ENCODE results near the gene WDFY3. TPM values are rescaled to one million over a fixed set of nuclear protein-coding genes. Genes with fewer than 3 reads are reported as not detected.
A peak's percentile ranks its signal among the peaks of the same experiment; 100 is the strongest.
"Not testable (repeated sequence)": the region's sequence is repeated elsewhere in the genome, so short reads cannot be mapped to it uniquely, and the experiment has no call there.

The WDFY3 gene
- total RNA-seq, 6 experiments from 2014 or later = 39.1 to 52.6 (median 48.3) TPM

DNA sequence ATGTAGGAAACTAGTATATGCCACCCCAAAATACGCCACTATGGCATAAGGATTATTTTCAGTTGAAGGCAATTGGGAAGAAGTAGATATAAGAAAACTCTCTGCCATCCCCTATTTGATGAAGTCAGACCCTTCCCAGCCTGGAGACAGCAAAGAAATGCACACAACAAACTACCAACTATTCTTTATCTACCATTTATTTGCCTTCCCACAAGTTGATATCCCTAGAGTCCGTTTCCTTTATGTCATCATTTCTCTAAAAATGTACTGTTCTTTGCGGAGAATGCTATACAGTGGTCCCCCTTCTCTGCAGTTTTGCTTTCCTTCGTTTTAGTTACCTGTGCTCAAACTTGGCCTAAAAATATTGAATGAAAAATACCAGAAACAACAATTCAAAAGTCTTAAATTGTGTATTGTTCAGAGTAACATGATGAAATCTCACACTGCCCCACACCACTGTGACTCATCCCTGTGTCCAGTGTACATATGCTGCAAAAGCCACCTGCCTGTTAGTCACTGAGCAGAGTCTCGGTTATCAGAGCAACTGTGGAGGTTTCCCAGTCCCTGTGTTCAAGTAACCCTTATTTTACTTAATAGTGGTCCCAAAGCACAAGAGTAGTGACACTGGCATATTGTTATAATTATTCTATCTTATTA lies 152.3 kb downstream of the WDFY3 start:
- no peak overlapping the region for H3K4me3 Mint-ChIP-seq
- peaks cover 15% of the 10 kb centered on the region for H3K36me3 Mint-ChIP-seq (ENCODE audit: low read depth)
- peak overlapping the region; percentile 76 for H3K27ac Mint-ChIP-seq
- DNase-seq = peak; percentile 77
- no peak for TF ChIP-seq CTCF (IDR thresholded peaks at IDR 0.05)
- no peaks in the 10 kb centered on the region for H3K27me3 Mint-ChIP-seq (ENCODE audit: insufficient read depth)
- no peaks in the 10 kb centered on the region for H3K9me3 Mint-ChIP-seq
- peaks cover 17% of the 10 kb centered on the region for H3K4me1 Mint-ChIP-seq (ENCODE audit: low read depth)

DNA sequence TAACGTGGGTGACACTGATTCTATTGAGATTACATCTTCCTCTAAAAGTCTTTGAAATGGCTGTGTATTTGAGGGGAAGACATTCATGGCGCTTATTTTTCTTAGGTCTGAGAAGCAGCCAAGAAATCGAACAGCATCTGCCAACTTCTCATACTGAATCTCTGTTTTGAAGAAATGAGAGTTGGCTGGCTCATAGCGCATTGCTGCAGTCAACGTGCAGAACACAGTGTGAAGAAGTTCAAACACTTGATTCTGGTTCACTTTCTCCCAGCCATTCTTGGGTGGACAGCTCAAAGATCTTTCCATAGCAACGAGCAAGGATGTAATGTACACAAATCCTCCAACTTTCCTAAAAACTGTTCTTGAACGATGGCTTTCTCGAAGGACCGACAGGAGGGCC lies 156.5 kb downstream of the WDFY3 start:
- no peak for DNase-seq
- Mint-ChIP-seq H3K9me3 (no peaks in the 10 kb centered on the region), H3K4me1 (ENCODE audit: low read depth) (peaks cover 12% of the 10 kb centered on the region), H3K27ac (no peak overlapping the region), H3K36me3 (ENCODE audit: low read depth) (peaks cover 26% of the 10 kb centered on the region), H3K4me3 (no peak overlapping the region), H3K27me3 (ENCODE audit: insufficient read depth) (no peaks in the 10 kb centered on the region)
- TF ChIP-seq CTCF (IDR thresholded peaks at IDR 0.05) = no peak

DNA sequence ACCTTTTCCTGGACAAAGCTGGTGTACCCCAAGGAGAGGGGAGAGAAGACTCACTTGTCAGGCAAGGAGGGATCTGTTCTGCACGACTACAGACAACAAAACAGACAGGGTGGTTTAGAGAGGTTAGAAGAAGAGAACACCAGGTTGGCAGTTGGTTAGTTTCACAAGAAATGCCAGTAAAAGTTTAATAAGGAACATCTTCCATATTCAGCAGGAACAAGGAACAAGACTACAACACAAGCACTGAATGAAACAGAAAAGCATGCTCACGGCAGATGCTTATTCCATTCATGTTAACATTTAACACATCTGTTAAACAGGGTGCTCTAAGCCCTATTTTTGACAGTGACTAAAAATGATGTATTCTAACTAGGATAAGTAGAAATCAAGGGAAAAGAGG lies 158.2 kb downstream of the WDFY3 start:
- H3K4me3 Mint-ChIP-seq = no peak overlapping the region
- no peak for TF ChIP-seq CTCF (IDR thresholded peaks at IDR 0.05)
- H3K27me3 Mint-ChIP-seq (ENCODE audit: insufficient read depth) = no peaks in the 10 kb centered on the region
- peaks cover 21% of the 10 kb centered on the region for H3K36me3 Mint-ChIP-seq (ENCODE audit: low read depth)
- no peak for DNase-seq
- no peaks in the 10 kb centered on the region for H3K9me3 Mint-ChIP-seq
- H3K4me1 Mint-ChIP-seq (ENCODE audit: low read depth) = peaks cover 17% of the 10 kb centered on the region
- peak overlapping the region; percentile 25; the same call in 1 of the 2 replicates for H3K27ac Mint-ChIP-seq

DNA sequence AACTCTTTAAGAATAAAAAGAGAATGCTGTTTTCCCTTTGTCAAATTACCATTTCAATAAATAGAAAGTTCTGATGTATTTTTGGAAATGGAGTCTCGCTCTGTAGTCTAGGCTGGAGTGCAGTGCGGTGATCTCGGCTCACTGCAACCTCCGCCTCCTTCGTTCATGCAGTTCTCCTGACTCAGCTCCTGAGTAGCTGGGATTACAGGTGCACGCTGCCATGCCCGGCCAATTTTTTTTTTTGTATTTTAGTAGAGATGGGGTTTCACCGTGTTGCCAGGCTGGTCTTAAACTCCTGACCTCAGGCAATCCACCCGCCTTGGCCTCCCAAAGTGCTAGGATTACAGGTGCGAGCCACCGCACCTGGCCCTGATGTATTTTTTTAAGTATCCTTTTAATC lies 159.9 kb downstream of the WDFY3 start:
- H3K27ac Mint-ChIP-seq; H3K9me3 Mint-ChIP-seq; H3K27me3 Mint-ChIP-seq (ENCODE audit: insufficient read depth); H3K4me3 Mint-ChIP-seq; DNase-seq: not testable (repeated sequence)
- H3K36me3 Mint-ChIP-seq (ENCODE audit: low read depth) = peaks cover 21% of the 10 kb centered on the region
- peaks cover 21% of the 10 kb centered on the region for H3K4me1 Mint-ChIP-seq (ENCODE audit: low read depth)

DNA sequence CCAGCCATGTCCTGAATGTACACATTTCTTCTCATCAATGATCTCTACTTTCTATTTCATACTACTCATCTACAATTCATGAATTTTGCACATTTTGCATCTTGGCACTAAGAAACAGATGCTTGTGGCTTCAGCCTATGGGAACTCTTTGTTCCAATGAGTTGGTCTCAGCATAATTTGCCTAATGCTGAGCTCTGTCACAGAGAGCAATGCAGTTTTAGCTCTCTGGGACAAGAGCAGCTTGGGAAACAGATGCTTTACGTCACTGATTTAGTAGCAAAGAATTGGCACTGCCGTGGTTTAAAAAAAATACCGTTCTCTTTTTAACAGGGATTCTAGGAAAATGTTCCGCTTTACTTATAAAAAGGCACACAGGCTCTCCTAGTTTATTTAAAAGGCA lies 162.4 kb downstream of the WDFY3 start:
- Mint-ChIP-seq H3K27me3 (ENCODE audit: insufficient read depth) (no peaks in the 10 kb centered on the region), H3K36me3 (ENCODE audit: low read depth) (peaks cover 31% of the 10 kb centered on the region), H3K4me3 (peak overlapping the region; percentile 47), H3K9me3 (no peaks in the 10 kb centered on the region), H3K27ac (peak overlapping the region; percentile 46), H3K4me1 (ENCODE audit: low read depth) (peaks cover 41% of the 10 kb centered on the region)
- no peak for TF ChIP-seq CTCF (IDR thresholded peaks at IDR 0.05)
- peak; percentile 45 for DNase-seq

- TF ChIP-seq CTCF (IDR thresholded peaks at IDR 0.05) = no peak
- Mint-ChIP-seq H3K27ac (peak overlapping the region; percentile 46), H3K4me3 (peak overlapping the region; percentile 47), H3K27me3 (ENCODE audit: insufficient read depth) (no peaks in the 10 kb centered on the region), H3K9me3 (no peaks in the 10 kb centered on the region), H3K36me3 (ENCODE audit: low read depth) (peaks cover 31% of the 10 kb centered on the region), H3K4me1 (ENCODE audit: low read depth) (peaks cover 45% of the 10 kb centered on the region)
- DNase-seq = peak; percentile 8
Observed at GRCh38 chr4:84803720-84804119, 162.8 kb downstream of the WDFY3 start.
